HepG2 (cell line): ENCODE results near the gene LYSMD3. TPM values are rescaled to one million over a fixed set of nuclear protein-coding genes. Genes with fewer than 3 reads are reported as not detected.

Source experiments
- ATAC-seq: fragments of 200-7000 bp; cut with Tn5 transposase; 3 replicates; pipeline ENCODE4 v1.9.1; 2020; ENCODE audit warnings: mild to moderate bottlenecking, moderate library complexity
- BruUV-seq: library from RNA; stranded (reverse); fragments of 400-500 nt; replicated peaks from 2 replicates; lab custom pipeline; 2021; lab: Mats Ljungman, UMichigan
- CTCF ChIA-PET: fragments of 300-600 bp; formaldehyde crosslinking; extraction: SDS; loops from one replicate; lab custom pipeline; 2021; ENCODE audit warnings: low total read pairs, inconsistent platforms, low intra/inter-chr PET ratio; lab: Yijun Ruan, JAX
- POLR2A ChIA-PET: fragments of 350-600 bp; sonication (Branson Sonifier 250); formaldehyde crosslinking; loops from one replicate; lab custom pipeline; 2020; ENCODE audit warnings: antibody characterized with exemption, inconsistent platforms; lab: Yijun Ruan, JAX
- DNase-seq: peaks from one replicate; pipeline ENCODE4 v3.0.0-alpha.2; 2015; ENCODE audit warnings: low spot score
- FAIRE-seq: peaks from 3 replicates; lab custom pipeline; 2011; peaks lifted over from hg19 to GRCh38; lab: Jason Lieb, UNC
- H2AFZ ChIP-seq: one replicate; pipeline ENCODE4 v1.6.1; 2011; ENCODE audit warnings: low read length, inconsistent platforms
- H3K27ac ChIP-seq: fragments of 300-600 bp; 3 replicates; pipeline ENCODE4 v1.8.0; 2011; ENCODE audit warnings: mixed run types, mild to moderate bottlenecking, mixed read lengths, low read length, inconsistent platforms; ENCODE audit not compliant: insufficient read depth; ENCODE audit errors: extremely low read length
- H3K27me3 ChIP-seq, 2 experiments: fragments of 200-600 bp in 1 of 2; 2 replicates in 1 of 2; 3 replicates in 1 of 2; pipeline versions ENCODE4 v1.6.0 to v1.8.0; 2011; ENCODE audit warnings: low read length in 2 of 2, mild to moderate bottlenecking in 2 of 2, moderate library complexity in 2 of 2, inconsistent platforms in 1 of 2; ENCODE audit not compliant: insufficient read depth in 2 of 2, control insufficient read depth in 1 of 2
- H3K36me3 ChIP-seq, 2 experiments: fragments of 200-600 bp in 1 of 2; replicated peaks in 1 of 2; 2 replicates in 1 of 2; 3 replicates in 1 of 2; pipeline versions ENCODE4 v1.5.1 to v1.8.0; 2011; ENCODE audit warnings: low read length in 2 of 2, inconsistent platforms in 1 of 2; ENCODE audit not compliant: insufficient read depth in 2 of 2, control insufficient read depth in 1 of 2
- H3K4me1 ChIP-seq: 2 replicates; pipeline ENCODE4 v1.5.1; 2012; ENCODE audit warnings: low read length, inconsistent platforms; ENCODE audit not compliant: insufficient read depth
- H3K4me2 ChIP-seq: 2 replicates; pipeline ENCODE4 v1.6.0; 2011; ENCODE audit warnings: low read depth, low read length, inconsistent platforms
- H3K4me3 ChIP-seq, 3 experiments: fragments of 200-600 bp in 1 of 3; sonication (generic), shearing (Covaris generic) in 1 of 3; replicated peaks in 1 of 3; 2 replicates each; pipeline ENCODE4 v1.5.1; 2011 to 2016; ENCODE audit warnings: low read length in 3 of 3, inconsistent platforms in 2 of 3, low read depth in 2 of 3, mild to moderate bottlenecking in 2 of 3, control low read depth in 1 of 3, mixed read lengths in 1 of 3; ENCODE audit not compliant: insufficient read depth in 1 of 3
- H3K79me2 ChIP-seq: one replicate; pipeline ENCODE4 v1.6.1; 2011; ENCODE audit warnings: low read length, inconsistent platforms; ENCODE audit not compliant: insufficient read depth
- H3K9ac ChIP-seq: 2 replicates; pipeline ENCODE4 v1.6.0; 2011; ENCODE audit warnings: mild to moderate bottlenecking, low read depth, low read length, inconsistent platforms; ENCODE audit not compliant: insufficient read depth
- H3K9me3 ChIP-seq: 2 replicates; pipeline ENCODE4 v1.5.1; 2012; ENCODE audit warnings: mild to moderate bottlenecking, low read length
- H4K20me1 ChIP-seq: 2 replicates; pipeline ENCODE4 v1.6.0; 2011; ENCODE audit warnings: inconsistent platforms, mild to moderate bottlenecking, low read length, moderate library complexity; ENCODE audit not compliant: insufficient read depth
- ARHGAP35 ChIP-seq: sonication (generic); formaldehyde crosslinking; IDR thresholded peaks from 2 replicates; pipeline ENCODE4 v1.9.0; 2022; ENCODE audit warnings: mild to moderate bottlenecking, inconsistent platforms, moderate library complexity, missing genetic modification reagents, borderline replicate concordance
- E2F5 ChIP-seq: sonication (generic); formaldehyde crosslinking; conservative IDR thresholded peaks from 2 replicates; pipeline ENCODE4 v1.4.0; 2020; ENCODE audit warnings: missing genetic modification reagents
- HDAC6 ChIP-seq: fragments of 200-600 bp; sonication (generic); IDR thresholded peaks from 2 replicates; pipeline ENCODE4 v1.7.0; 2017; ENCODE audit warnings: mild to moderate bottlenecking, antibody characterized with exemption, low read length, low read depth
- KLF16 ChIP-seq, 2 experiments: sonication (generic) in 1 of 2; formaldehyde crosslinking in 1 of 2; IDR thresholded peaks; 2 replicates each; pipeline versions ENCODE4 v1.6.1 to v1.8.0; 2016 to 2023; ENCODE audit warnings: missing genetic modification reagents in 2 of 2, missing compliant biosample characterization in 1 of 2
- MLLT10 ChIP-seq: sonication (generic); formaldehyde crosslinking; IDR thresholded peaks from 2 replicates; pipeline ENCODE4 v1.4.0; 2020; ENCODE audit warnings: missing genetic modification reagents
- NKX3-1 ChIP-seq: sonication (generic); formaldehyde crosslinking; IDR thresholded peaks from 2 replicates; pipeline ENCODE4 v1.5.0; 2020; ENCODE audit warnings: missing genetic modification reagents
- PAWR ChIP-seq: sonication (generic); formaldehyde crosslinking; IDR thresholded peaks from 2 replicates; pipeline ENCODE4 v1.4.0; 2020; ENCODE audit warnings: missing genetic modification reagents, mild to moderate bottlenecking, borderline replicate concordance
- REPIN1 ChIP-seq: sonication (generic); formaldehyde crosslinking; IDR thresholded peaks from 2 replicates; pipeline ENCODE4 v1.8.0; 2022; ENCODE audit warnings: missing genetic modification reagents, low read depth, mild to moderate bottlenecking, borderline replicate concordance
- SP2 ChIP-seq: sonication (generic); formaldehyde crosslinking; IDR thresholded peaks from 2 replicates; pipeline ENCODE4 v1.5.1; 2020; ENCODE audit warnings: mild to moderate bottlenecking, missing genetic modification reagents
- ZKSCAN8 ChIP-seq: IDR thresholded peaks from 2 replicates; pipeline ENCODE4 v1.6.1; 2016; ENCODE audit warnings: borderline replicate concordance, missing genetic modification reagents, missing compliant biosample characterization
- ZNF30 ChIP-seq: sonication (generic); formaldehyde crosslinking; IDR thresholded peaks from 2 replicates; pipeline ENCODE4 v1.5.0; 2020; ENCODE audit warnings: mild to moderate bottlenecking, missing genetic modification reagents
- ZNF780A ChIP-seq: sonication (generic); formaldehyde crosslinking; IDR thresholded peaks from 2 replicates; pipeline ENCODE4 v1.8.0; 2022; ENCODE audit warnings: mild to moderate bottlenecking, missing genetic modification reagents, moderate library complexity
- WGBS: methylation state at CpG from one replicate; pipeline ENCODE4 v1.1.6; 2017; ENCODE audit warnings: low lambda C conversion rate; 5-methylcytosine and 5-hydroxymethylcytosine counted together
- in situ Hi-C: cut with HindIII; loops from 2 replicates; pipeline ENCODE4 v1.10.0; 2017; ENCODE audit warnings: low pct_unique_long_range_greater_than_20kb; ENCODE audit not compliant: extremely low pct_ligation_motif_present
- intact Hi-C: fragments of 100-400 bp; cut with micrococcal nuclease; formaldehyde crosslinking; loops from one replicate; pipeline ENCODE4 v1.10.0; 2022; ENCODE audit not compliant: unreplicated experiment
- polyA plus RNA-seq, 8 experiments: library from polyadenylated mRNA; depleted of rRNA in 3 of 8; stranded (reverse) in 7 of 8; unstranded in 1 of 8; fragments of >200 nt; fragmentation: Illumina TruSeq in 4 of 8; extraction: Trizol in 4 of 8; gene quantifications; 2 replicates each; pipeline versions ENCODE4 v1.2.1 to v1.2.3, GENCODE V29; 2011 to 2016; ENCODE audit warnings: low read depth in 4 of 8, missing spikeins in 1 of 8, mixed read lengths in 1 of 8; ENCODE audit not compliant: insufficient read depth in 1 of 8
- total RNA-seq, 5 experiments: library from RNA; depleted of rRNA; stranded (reverse); fragments of >200 nt; fragmentation: Illumina TruSeq; extraction: Trizol; gene quantifications; 2 replicates each; pipeline ENCODE4 v1.2.3, GENCODE V29; 2016; ENCODE audit warnings: low read depth in 1 of 5
- TF ChIP-seq, protein P1 (sequence below): IDR thresholded peaks from 2 replicates; pipeline ENCODE4 v1.6.1; 2016; ENCODE audit warnings: low read depth, missing genetic modification reagents, missing compliant biosample characterization
- TF ChIP-seq, protein P2 (sequence below): IDR thresholded peaks from 2 replicates; pipeline ENCODE4 v1.6.1; 2016; ENCODE audit warnings: missing genetic modification reagents, missing compliant biosample characterization
- TF ChIP-seq, protein P3 (sequence below): sonication (generic); formaldehyde crosslinking; IDR thresholded peaks from 2 replicates; pipeline ENCODE4 v1.5.1; 2020; ENCODE audit warnings: mild to moderate bottlenecking, missing genetic modification reagents, moderate library complexity

The LYSMD3 gene
- total and polyA plus RNA-seq, 2 of the 13 experiments (the other 11 are each of a cell fraction or from before 2014, with no cell fraction given) = 9.1 to 13.8 TPM

- TF ChIP-seq, protein P1, sequence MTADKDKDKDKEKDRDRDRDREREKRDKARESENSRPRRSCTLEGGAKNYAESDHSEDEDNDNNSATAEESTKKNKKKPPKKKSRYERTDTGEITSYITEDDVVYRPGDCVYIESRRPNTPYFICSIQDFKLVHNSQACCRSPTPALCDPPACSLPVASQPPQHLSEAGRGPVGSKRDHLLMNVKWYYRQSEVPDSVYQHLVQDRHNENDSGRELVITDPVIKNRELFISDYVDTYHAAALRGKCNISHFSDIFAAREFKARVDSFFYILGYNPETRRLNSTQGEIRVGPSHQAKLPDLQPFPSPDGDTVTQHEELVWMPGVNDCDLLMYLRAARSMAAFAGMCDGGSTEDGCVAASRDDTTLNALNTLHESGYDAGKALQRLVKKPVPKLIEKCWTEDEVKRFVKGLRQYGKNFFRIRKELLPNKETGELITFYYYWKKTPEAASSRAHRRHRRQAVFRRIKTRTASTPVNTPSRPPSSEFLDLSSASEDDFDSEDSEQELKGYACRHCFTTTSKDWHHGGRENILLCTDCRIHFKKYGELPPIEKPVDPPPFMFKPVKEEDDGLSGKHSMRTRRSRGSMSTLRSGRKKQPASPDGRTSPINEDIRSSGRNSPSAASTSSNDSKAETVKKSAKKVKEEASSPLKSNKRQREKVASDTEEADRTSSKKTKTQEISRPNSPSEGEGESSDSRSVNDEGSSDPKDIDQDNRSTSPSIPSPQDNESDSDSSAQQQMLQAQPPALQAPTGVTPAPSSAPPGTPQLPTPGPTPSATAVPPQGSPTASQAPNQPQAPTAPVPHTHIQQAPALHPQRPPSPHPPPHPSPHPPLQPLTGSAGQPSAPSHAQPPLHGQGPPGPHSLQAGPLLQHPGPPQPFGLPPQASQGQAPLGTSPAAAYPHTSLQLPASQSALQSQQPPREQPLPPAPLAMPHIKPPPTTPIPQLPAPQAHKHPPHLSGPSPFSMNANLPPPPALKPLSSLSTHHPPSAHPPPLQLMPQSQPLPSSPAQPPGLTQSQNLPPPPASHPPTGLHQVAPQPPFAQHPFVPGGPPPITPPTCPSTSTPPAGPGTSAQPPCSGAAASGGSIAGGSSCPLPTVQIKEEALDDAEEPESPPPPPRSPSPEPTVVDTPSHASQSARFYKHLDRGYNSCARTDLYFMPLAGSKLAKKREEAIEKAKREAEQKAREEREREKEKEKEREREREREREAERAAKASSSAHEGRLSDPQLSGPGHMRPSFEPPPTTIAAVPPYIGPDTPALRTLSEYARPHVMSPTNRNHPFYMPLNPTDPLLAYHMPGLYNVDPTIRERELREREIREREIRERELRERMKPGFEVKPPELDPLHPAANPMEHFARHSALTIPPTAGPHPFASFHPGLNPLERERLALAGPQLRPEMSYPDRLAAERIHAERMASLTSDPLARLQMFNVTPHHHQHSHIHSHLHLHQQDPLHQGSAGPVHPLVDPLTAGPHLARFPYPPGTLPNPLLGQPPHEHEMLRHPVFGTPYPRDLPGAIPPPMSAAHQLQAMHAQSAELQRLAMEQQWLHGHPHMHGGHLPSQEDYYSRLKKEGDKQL (CRISPR knock-in tag) = peak; percentile 56; the same call in 1 of the 2 replicates
Measured at GRCh38 chr5:90548069-90548593, 18.7 kb upstream of the LYSMD3 start (continued).

DNA sequence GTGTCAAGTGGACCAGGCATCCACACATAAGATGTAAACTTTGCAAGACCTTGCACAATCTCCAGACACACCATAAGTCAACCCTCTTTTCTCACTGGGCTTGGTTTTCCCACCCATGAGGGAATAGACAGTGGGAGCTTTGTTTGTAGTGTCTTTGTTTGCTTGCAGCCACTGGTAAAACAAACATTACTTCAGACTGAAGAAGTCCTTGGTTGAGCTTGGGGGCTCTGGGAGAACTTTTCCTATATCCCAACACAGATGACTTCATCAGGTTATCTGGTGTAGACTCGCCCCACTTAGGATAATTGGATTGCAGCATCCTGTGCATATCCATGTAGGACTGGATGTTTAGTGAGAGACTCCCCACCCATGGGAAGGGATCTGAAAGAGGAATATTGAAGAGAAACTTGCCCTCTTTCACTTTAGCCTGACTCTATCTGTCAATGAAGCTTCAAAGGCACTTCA, 17.7 kb upstream of the LYSMD3 start:
- H3K27ac ChIP-seq = no peak overlapping the region
- in situ Hi-C loops = no loop called here
- no peak for TF ChIP-seq ZNF30 (CRISPR knock-in tag)
- no peak for TF ChIP-seq SP2 (CRISPR knock-in tag)
- no peak for TF ChIP-seq NKX3-1 (CRISPR knock-in tag)
- TF ChIP-seq, protein P2, sequence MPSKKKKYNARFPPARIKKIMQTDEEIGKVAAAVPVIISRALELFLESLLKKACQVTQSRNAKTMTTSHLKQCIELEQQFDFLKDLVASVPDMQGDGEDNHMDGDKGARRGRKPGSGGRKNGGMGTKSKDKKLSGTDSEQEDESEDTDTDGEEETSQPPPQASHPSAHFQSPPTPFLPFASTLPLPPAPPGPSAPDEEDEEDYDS = no peak
- TF ChIP-seq HDAC6 = no peak
- TF ChIP-seq, protein P3, sequence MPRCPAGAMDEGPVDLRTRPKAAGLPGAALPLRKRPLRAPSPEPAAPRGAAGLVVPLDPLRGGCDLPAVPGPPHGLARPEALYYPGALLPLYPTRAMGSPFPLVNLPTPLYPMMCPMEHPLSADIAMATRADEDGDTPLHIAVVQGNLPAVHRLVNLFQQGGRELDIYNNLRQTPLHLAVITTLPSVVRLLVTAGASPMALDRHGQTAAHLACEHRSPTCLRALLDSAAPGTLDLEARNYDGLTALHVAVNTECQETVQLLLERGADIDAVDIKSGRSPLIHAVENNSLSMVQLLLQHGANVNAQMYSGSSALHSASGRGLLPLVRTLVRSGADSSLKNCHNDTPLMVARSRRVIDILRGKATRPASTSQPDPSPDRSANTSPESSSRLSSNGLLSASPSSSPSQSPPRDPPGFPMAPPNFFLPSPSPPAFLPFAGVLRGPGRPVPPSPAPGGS (CRISPR knock-in tag) = no peak
- TF ChIP-seq ARHGAP35 (CRISPR knock-in tag) = no peak
- TF ChIP-seq PAWR (CRISPR knock-in tag) = no peak
- TF ChIP-seq KLF16 (CRISPR knock-in tag; IDR thresholded peaks at IDR 0.05) = no peak
- TF ChIP-seq REPIN1 (CRISPR knock-in tag) = no peak
- no peak for TF ChIP-seq MLLT10 (CRISPR knock-in tag)
- no peak for TF ChIP-seq ZKSCAN8 (CRISPR knock-in tag)
- TF ChIP-seq E2F5 = no peak
- no peak for TF ChIP-seq ZNF780A (CRISPR knock-in tag)

More for the DNA sequence above, 17.7 kb upstream of the LYSMD3 start:
- H3K27me3 ChIP-seq = no peaks in the 10 kb centered on the region
- 0% methylated on average over 1 of the region's 1 CpG for WGBS
- ChIA-PET POLR2A (interaction anchor here (1.2 kb wide), 1 partner anchor 137 kb away, joined by 4 read pairs; the partner anchor contains the start of gene CETN3), CTCF (no interaction called here)
- peak; percentile 62 for DNase-seq
- BruUV-seq = no TSS peak
- no peak overlapping the region for H3K4me2 ChIP-seq
- no peaks in the 10 kb centered on the region for H3K9me3 ChIP-seq
- no peaks in the 10 kb centered on the region for H3K36me3 ChIP-seq
- no peak overlapping the region for H3K9ac ChIP-seq
- peaks cover 8% of the 10 kb centered on the region for H3K4me1 ChIP-seq
- H2AFZ ChIP-seq = no peak overlapping the region
- intact Hi-C loops = no loop called here
- no peak for FAIRE-seq
- peak; percentile 67 for ATAC-seq
- no peaks in the 10 kb centered on the region for H4K20me1 ChIP-seq
- H3K79me2 ChIP-seq = no peaks in the 10 kb centered on the region
- no peak overlapping the region for H3K4me3 ChIP-seq
